ENCODE measurements around the gene CLK3.

GRCh38 chr15:74642348-74642733 lies 26.7 kb downstream of the CLK3 start:
- TF ChIP-seq POLR2A (IDR thresholded peaks at IDR 0.05) (no peak), CTCF (IDR thresholded peaks at IDR 0.05) (no peak), POLR2AphosphoS5 (IDR thresholded peaks at IDR 0.05) (peak in 1 of 3 donors; percentile 51), EP300 (IDR thresholded peaks at IDR 0.05) (no peak)
